ENCODE results near the gene C2CD4D.
"Not testable (repeated sequence)": the region's sequence is repeated elsewhere in the genome, so short reads cannot be mapped to it uniquely, and the experiment has no call there.

The C2CD4D gene

DNA sequence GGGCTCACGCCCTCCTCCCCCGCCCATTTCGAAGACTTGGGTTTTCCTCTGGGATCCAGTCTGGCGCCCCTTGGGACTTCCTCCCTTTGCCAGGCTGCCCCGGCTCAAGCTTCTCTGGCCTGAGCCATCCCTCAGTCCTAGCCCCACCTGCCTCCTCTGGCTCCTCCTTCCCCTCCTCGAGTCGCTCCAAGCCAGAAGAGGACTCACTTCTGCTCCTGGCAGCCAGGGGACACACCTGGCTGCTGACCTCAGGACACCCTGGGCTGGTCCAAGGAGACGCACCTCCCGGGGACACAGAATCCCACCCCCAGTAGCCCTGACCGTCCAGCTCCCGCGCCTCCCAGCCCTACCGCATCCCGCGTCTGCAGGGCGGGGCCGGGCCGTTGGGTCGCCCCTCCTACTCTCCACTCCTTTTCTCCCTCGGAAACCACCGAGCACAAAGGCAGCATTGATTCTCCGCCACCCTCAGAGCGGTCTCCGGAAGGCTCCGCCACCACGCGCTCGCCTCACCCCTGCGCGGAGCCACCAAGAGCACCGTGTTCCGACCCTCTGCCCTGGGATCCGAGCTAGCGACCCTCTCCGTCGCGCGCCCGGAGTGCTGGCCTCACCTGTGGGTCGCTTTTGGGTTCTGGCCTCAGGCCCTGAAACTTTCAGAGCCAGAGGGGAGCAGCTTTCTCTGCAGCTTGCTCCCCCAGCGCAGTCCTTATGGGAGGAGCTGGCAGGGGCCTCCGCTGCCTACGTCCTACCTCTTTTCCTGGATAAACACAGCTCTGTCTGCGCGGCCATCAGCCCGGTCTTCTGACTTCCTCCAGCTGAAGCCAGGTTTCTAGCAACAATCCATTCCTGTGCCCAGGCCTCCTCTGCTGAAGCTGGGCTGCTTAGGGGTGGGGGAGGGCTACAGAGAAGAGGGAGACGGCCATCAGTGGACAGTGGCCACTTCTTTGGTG lies at the start of gene C2CD4D:
Gene C2CD4D (minus strand): TSS at position 364 of the 947 bp plus-strand sequence. CDS start 831 bp downstream, outside the sequence.
- peak; percentile 84 for DNase-seq (ENCODE audit: extremely low spot score)
- ChIA-PET POLR2A (no interaction called here), CTCF (interaction anchor here (1.1 to 1.4 kb wide), 2 partner anchors 19 to 105 kb away, joined by 3 to 6 read pairs; no protein-coding TSS in a partner anchor)
- TF ChIP-seq, protein P1, sequence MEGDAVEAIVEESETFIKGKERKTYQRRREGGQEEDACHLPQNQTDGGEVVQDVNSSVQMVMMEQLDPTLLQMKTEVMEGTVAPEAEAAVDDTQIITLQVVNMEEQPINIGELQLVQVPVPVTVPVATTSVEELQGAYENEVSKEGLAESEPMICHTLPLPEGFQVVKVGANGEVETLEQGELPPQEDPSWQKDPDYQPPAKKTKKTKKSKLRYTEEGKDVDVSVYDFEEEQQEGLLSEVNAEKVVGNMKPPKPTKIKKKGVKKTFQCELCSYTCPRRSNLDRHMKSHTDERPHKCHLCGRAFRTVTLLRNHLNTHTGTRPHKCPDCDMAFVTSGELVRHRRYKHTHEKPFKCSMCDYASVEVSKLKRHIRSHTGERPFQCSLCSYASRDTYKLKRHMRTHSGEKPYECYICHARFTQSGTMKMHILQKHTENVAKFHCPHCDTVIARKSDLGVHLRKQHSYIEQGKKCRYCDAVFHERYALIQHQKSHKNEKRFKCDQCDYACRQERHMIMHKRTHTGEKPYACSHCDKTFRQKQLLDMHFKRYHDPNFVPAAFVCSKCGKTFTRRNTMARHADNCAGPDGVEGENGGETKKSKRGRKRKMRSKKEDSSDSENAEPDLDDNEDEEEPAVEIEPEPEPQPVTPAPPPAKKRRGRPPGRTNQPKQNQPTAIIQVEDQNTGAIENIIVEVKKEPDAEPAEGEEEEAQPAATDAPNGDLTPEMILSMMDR (IDR thresholded peaks at IDR 0.05; ENCODE audit: control extremely low read depth, extremely low read depth, low read depth, missing control alignments) = no peak

DNA sequence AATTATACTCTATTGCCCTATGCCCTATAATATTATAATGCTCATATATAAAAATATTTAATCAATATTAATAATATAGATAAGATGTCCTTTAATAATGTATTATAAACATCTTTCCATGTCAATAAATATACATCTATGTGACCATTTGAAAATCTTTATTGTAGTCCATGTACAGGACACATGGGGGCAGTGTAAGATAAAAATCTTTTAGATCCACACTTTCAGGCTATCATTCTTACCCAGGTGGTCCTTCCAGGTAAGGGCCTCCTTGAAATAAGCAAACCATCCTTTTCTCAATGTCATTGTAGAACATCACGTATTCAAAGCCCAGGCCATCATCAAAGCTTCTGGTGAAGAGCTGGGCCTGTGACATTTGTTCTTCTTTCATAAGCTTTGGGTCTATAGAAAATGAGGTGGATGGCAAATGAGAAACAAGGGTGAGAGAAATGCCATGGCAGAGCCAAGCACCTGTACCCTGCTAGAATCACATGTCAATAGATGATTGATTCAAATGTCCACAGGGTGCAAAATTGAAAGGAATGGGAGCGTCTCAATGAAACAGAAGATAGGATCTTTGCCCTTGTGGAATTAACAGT lies 49.5 kb upstream of the C2CD4D start:
- DNase-seq (ENCODE audit: extremely low spot score) = no peak
- POLR2A ChIA-PET = no interaction called here
- TF ChIP-seq, protein P1 (IDR thresholded peaks at IDR 0.05; ENCODE audit: control extremely low read depth, extremely low read depth, low read depth, missing control alignments) = peak; percentile 51
- CTCF ChIA-PET = interaction anchor here (0.7 to 3.3 kb wide), 12 partner anchors 9 to 295 kb away, joined by 3 to 37 read pairs (median 5); partner anchors contain the start of gene THEM4

DNA sequence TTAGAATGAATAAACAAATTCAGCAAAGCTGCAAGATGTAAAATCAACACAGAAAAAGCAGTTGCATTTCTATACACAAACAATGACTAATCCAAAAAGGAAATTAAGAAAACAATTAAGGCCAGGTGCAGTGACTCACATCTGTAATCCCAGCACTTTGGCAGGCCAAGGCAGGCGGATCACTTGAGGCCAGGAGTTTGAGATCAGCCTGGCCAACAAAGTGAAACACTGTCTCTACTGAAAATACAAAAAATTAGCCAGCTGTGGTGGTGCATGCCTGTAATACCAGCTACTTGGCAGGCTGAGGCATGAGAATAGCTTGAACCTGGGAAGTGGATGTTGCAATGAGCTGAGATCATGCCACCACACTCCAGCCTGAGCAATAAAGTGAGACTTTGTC lies 47.4 kb upstream of the C2CD4D start:
- DNase-seq (ENCODE audit: extremely low spot score) = no peak
- POLR2A ChIA-PET = no interaction called here
- CTCF ChIA-PET = interaction anchor here (0.7 to 3.3 kb wide), 8 partner anchors 13 to 148 kb away, joined by 3 to 37 read pairs (median 4); partner anchors contain the start of gene THEM4

DNA sequence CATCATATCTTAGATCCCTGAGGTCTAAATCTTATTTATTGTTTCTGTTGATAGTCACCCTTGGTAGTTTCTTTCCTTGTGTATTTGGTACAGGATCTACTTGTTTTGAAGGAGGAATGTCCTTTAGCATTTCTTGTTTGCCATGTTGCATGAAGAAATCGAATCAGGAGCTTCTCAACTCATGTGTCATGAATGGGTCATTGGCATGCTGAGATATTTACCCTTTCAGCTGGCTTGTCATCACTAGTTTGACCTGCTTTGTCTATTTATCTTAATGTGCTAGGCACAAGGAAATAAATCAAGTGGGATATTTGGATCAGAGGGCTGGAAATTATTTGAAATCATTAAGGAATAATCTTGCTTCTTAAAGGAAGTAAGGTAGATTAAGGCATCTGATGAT lies 45.9 kb upstream of the C2CD4D start:
- POLR2A ChIA-PET = no interaction called here
- TF ChIP-seq, protein P1 (IDR thresholded peaks at IDR 0.05; ENCODE audit: control extremely low read depth, extremely low read depth, low read depth, missing control alignments) = no peak
- no peak for DNase-seq (ENCODE audit: extremely low spot score)
- CTCF ChIA-PET = no interaction called here

More for the DNA sequence above, 47.4 kb upstream of the C2CD4D start:
- TF ChIP-seq, protein P1 (IDR thresholded peaks at IDR 0.05; ENCODE audit: control extremely low read depth, extremely low read depth, low read depth, missing control alignments) = no peak

DNA sequence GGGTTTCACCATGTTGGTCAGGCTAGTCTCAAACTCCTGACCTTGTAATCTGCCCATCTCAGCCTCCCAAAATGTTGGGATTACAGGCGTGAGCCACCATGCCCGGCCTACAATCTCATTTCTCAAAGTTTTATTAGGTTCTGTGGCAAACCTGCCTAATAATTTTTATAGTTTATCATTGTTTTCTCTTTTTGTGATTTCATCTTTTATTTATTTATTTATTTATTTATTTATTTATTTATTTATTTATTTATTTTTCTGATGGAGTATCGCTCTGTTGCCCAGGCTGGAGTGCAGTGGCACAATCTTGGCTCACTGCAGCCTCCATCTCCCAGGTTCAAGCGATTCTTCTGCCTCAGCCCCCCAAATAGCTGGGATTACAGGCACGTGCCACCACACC lies 45.3 kb upstream of the C2CD4D start:
- DNase-seq (ENCODE audit: extremely low spot score); POLR2A ChIA-PET: not testable (repeated sequence)
- CTCF ChIA-PET = interaction anchor here (1.0 to 1.3 kb wide), 3 partner anchors 19 to 150 kb away, joined by 3 to 5 read pairs (median 3); no protein-coding TSS in a partner anchor

DNA sequence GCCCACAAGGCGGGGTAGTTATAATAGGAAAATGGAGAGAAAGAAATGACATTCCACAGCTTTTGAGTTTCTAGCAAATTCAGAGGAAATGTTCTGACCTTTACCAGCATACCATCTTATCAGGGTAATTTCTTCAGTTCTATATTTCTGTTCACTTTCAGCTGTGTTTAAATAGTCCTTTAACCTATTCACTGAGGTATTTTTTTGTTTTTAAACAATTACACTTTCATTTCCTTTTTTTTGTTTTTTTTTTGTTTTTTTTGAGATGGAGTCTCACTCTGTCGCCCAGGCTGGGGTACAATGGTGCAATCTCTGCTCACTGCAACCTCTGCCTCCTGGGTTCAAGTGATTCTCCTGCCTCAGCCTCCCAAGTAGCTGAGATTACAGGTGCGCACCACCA lies 44.8 kb upstream of the C2CD4D start:
- DNase-seq (ENCODE audit: extremely low spot score); POLR2A ChIA-PET: not testable (repeated sequence)
- CTCF ChIA-PET = interaction anchor here (0.9 to 1.3 kb wide), 5 partner anchors 19 to 150 kb away, joined by 3 to 5 read pairs (median 4); no protein-coding TSS in a partner anchor

DNA sequence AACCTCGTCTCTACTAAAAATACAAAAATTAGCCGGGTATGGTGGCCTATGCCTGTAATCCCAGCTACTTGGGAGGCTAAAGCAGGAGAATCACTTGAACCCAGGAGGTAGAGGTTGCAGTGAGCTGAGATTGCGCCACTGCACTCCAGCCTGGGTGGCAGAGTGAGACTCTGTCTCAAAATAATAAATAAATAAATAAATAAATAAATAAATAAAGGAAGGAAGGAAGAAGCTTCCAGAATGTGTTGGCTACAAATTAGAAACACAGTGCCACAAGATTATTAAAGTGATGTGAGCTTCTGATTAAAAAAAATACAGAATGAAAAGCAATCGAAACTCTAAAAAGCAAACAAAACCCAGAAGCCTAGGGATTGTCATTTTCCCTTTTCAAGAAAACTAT lies 44.3 kb upstream of the C2CD4D start:
- POLR2A ChIA-PET; DNase-seq (ENCODE audit: extremely low spot score): not testable (repeated sequence)
- CTCF ChIA-PET = interaction anchor here (0.9 to 1.3 kb wide), 5 partner anchors 20 to 151 kb away, joined by 3 to 5 read pairs (median 4); no protein-coding TSS in a partner anchor

DNA sequence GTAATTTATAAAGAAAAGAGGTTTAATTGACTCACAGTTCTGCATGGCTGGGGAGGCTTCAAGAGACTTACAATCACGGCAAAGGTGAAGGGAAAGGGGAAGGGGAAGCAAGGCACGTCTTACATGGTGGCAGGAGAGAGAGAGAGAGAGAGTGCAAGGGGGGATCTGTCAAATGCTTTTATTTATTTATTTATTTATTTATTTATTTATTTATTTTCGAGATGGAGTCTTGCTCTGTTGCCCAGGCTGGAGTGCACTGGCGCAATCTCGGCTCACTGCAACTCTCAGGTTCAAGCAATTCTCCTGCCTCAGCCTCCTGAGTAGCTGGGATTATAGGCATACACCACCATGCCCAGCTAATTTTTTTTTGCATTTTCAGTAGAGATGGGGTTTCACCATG lies 43.3 kb upstream of the C2CD4D start:
- DNase-seq (ENCODE audit: extremely low spot score); POLR2A ChIA-PET: not testable (repeated sequence)
- CTCF ChIA-PET = interaction anchor here (1.6 to 2.3 kb wide), 3 partner anchors 26 to 289 kb away, joined by 6 to 12 read pairs (median 6); partner anchors contain the start of gene THEM4

Measured in GM10248 (cell line).